ENCODE data around the gene SBNO2.

The SBNO2 gene

DNA sequence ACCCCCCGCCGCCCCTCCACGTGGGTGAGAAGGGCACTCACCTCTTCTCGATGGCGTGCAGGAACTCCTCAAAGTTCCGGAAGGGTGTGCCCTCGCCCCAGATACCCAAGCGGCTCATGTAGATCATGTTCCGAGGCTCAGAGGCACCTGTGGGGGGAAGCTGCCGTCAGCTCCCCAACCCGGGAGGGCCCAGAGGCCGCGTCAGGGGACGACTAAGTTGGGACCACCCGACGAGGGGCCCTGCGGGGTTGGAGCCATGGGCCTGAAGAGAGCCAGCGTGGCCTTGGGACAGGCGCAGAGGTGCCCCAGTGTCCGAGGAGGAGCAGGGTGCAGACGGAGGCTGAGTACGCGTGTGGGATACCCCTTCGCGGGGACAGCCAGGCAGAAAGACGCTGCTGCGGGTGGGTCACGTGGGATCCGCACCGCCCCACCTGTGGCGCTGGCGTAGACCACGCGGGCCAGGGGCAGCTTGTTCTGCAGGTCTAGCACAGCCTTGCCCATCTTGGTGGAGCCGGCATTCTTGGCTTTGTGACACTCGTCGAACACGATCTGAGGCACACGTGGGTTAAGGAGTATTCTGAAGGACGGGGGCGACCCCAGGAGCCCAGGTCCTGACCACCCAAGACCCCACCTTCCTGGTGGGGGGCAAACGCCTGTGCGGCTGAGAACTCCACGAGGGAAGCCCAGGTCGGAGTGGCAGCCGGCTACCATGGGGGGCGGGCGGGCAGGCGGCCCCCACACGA lies 54.4 kb downstream of the SBNO2 start:
- TF ChIP-seq RARB (CRISPR knock-in tag; IDR thresholded peaks at IDR 0.05) = no peak
- TF ChIP-seq CSDC2 (CRISPR knock-in tag; IDR thresholded peaks at IDR 0.05) = no peak
- TF ChIP-seq OSR1 (CRISPR knock-in tag; IDR thresholded peaks at IDR 0.05) = no peak
- TF ChIP-seq ZNF8 (CRISPR knock-in tag; IDR thresholded peaks at IDR 0.05) = no peak
- TF ChIP-seq PPARA (CRISPR knock-in tag; IDR thresholded peaks at IDR 0.05; ENCODE audit: borderline replicate concordance) = no peak
- ATAC-seq = no peak

DNA sequence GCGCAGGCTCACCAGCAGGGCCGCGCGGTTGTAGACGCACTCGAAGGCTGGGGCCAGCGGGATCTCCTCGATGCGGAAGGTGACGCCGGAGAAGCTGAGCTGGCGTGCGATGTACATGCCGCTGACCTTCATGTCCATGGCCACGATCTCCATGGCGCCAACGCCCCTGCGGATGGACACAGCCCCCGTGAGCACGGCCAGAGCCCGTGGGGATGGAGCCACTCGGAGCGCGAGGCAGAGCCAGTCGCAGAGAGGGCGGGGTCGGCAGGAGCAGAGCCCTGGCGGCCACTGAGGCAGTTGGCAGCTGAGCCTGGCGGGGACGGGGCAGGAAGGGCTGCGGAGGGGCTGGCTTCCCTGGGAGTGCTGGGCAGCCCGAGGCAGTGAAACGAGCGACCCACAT lies 55.1 kb downstream of the SBNO2 start:
- no peak for TF ChIP-seq ARNTL (CRISPR knock-in tag; IDR thresholded peaks at IDR 0.05; ENCODE audit: borderline replicate concordance, low read depth)
- no peak for TF ChIP-seq PPARA (CRISPR knock-in tag; IDR thresholded peaks at IDR 0.05; ENCODE audit: borderline replicate concordance)
- TF ChIP-seq ZC3H10 (CRISPR knock-in tag; IDR thresholded peaks at IDR 0.05) = no peak
- TF ChIP-seq, protein P1, sequence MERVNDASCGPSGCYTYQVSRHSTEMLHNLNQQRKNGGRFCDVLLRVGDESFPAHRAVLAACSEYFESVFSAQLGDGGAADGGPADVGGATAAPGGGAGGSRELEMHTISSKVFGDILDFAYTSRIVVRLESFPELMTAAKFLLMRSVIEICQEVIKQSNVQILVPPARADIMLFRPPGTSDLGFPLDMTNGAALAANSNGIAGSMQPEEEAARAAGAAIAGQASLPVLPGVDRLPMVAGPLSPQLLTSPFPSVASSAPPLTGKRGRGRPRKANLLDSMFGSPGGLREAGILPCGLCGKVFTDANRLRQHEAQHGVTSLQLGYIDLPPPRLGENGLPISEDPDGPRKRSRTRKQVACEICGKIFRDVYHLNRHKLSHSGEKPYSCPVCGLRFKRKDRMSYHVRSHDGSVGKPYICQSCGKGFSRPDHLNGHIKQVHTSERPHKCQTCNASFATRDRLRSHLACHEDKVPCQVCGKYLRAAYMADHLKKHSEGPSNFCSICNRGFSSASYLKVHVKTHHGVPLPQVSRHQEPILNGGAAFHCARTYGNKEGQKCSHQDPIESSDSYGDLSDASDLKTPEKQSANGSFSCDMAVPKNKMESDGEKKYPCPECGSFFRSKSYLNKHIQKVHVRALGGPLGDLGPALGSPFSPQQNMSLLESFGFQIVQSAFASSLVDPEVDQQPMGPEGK (CRISPR knock-in tag; IDR thresholded peaks at IDR 0.05; ENCODE audit: borderline replicate concordance) = no peak
- TF ChIP-seq TOX (CRISPR knock-in tag; IDR thresholded peaks at IDR 0.05; ENCODE audit: borderline replicate concordance) = no peak
- TF ChIP-seq, protein P2, sequence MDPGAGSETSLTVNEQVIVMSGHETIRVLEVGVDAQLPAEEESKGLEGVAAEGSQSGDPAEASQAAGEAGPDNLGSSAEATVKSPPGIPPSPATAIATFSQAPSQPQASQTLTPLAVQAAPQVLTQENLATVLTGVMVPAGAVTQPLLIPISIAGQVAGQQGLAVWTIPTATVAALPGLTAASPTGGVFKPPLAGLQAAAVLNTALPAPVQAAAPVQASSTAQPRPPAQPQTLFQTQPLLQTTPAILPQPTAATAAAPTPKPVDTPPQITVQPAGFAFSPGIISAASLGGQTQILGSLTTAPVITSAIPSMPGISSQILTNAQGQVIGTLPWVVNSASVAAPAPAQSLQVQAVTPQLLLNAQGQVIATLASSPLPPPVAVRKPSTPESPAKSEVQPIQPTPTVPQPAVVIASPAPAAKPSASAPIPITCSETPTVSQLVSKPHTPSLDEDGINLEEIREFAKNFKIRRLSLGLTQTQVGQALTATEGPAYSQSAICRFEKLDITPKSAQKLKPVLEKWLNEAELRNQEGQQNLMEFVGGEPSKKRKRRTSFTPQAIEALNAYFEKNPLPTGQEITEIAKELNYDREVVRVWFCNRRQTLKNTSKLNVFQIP (CRISPR knock-in tag; IDR thresholded peaks at IDR 0.05; ENCODE audit: borderline replicate concordance, low read depth) = no peak
- no peak for TF ChIP-seq BACH2 (CRISPR knock-in tag; IDR thresholded peaks at IDR 0.05; ENCODE audit: borderline replicate concordance)
- no peak for TF ChIP-seq ZNF565 (CRISPR knock-in tag; conservative IDR thresholded peaks at IDR 0.05; ENCODE audit: low read depth)
- TF ChIP-seq, protein P3, sequence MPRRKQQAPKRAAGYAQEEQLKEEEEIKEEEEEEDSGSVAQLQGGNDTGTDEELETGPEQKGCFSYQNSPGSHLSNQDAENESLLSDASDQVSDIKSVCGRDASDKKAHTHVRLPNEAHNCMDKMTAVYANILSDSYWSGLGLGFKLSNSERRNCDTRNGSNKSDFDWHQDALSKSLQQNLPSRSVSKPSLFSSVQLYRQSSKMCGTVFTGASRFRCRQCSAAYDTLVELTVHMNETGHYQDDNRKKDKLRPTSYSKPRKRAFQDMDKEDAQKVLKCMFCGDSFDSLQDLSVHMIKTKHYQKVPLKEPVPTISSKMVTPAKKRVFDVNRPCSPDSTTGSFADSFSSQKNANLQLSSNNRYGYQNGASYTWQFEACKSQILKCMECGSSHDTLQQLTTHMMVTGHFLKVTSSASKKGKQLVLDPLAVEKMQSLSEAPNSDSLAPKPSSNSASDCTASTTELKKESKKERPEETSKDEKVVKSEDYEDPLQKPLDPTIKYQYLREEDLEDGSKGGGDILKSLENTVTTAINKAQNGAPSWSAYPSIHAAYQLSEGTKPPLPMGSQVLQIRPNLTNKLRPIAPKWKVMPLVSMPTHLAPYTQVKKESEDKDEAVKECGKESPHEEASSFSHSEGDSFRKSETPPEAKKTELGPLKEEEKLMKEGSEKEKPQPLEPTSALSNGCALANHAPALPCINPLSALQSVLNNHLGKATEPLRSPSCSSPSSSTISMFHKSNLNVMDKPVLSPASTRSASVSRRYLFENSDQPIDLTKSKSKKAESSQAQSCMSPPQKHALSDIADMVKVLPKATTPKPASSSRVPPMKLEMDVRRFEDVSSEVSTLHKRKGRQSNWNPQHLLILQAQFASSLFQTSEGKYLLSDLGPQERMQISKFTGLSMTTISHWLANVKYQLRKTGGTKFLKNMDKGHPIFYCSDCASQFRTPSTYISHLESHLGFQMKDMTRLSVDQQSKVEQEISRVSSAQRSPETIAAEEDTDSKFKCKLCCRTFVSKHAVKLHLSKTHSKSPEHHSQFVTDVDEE (CRISPR knock-in tag; IDR thresholded peaks at IDR 0.05) = no peak
- TF ChIP-seq SNAI2 (CRISPR knock-in tag; IDR thresholded peaks at IDR 0.05) = no peak
- TF ChIP-seq CSDC2 (CRISPR knock-in tag; IDR thresholded peaks at IDR 0.05) = no peak
- no peak for TF ChIP-seq ISL1 (CRISPR knock-in tag; IDR thresholded peaks at IDR 0.05)
- no peak for TF ChIP-seq RARB (CRISPR knock-in tag; IDR thresholded peaks at IDR 0.05)
- TF ChIP-seq, protein P4, sequence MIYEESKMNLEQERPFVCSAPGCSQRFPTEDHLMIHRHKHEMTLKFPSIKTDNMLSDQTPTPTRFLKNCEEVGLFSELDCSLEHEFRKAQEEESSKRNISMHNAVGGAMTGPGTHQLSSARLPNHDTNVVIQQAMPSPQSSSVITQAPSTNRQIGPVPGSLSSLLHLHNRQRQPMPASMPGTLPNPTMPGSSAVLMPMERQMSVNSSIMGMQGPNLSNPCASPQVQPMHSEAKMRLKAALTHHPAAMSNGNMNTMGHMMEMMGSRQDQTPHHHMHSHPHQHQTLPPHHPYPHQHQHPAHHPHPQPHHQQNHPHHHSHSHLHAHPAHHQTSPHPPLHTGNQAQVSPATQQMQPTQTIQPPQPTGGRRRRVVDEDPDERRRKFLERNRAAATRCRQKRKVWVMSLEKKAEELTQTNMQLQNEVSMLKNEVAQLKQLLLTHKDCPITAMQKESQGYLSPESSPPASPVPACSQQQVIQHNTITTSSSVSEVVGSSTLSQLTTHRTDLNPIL (CRISPR knock-in tag; IDR thresholded peaks at IDR 0.05; ENCODE audit: low read depth) = no peak
- TF ChIP-seq TCF4 (CRISPR knock-in tag; IDR thresholded peaks at IDR 0.05; ENCODE audit: borderline replicate concordance) = no peak
- TF ChIP-seq ZFP3 (CRISPR knock-in tag; IDR thresholded peaks at IDR 0.05) = no peak
- no peak for TF ChIP-seq ZNF70 (CRISPR knock-in tag; IDR thresholded peaks at IDR 0.05)
- TF ChIP-seq OSR1 (CRISPR knock-in tag; IDR thresholded peaks at IDR 0.05) = no peak
- no peak for TF ChIP-seq ESRRG (CRISPR knock-in tag; IDR thresholded peaks at IDR 0.05)
- TF ChIP-seq, protein P5, sequence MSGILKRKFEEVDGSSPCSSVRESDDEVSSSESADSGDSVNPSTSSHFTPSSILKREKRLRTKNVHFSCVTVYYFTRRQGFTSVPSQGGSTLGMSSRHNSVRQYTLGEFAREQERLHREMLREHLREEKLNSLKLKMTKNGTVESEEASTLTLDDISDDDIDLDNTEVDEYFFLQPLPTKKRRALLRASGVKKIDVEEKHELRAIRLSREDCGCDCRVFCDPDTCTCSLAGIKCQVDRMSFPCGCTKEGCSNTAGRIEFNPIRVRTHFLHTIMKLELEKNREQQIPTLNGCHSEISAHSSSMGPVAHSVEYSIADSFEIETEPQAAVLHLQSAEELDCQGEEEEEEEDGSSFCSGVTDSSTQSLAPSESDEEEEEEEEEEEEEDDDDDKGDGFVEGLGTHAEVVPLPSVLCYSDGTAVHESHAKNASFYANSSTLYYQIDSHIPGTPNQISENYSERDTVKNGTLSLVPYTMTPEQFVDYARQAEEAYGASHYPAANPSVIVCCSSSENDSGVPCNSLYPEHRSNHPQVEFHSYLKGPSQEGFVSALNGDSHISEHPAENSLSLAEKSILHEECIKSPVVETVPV (CRISPR knock-in tag; IDR thresholded peaks at IDR 0.05) = no peak

DNA sequence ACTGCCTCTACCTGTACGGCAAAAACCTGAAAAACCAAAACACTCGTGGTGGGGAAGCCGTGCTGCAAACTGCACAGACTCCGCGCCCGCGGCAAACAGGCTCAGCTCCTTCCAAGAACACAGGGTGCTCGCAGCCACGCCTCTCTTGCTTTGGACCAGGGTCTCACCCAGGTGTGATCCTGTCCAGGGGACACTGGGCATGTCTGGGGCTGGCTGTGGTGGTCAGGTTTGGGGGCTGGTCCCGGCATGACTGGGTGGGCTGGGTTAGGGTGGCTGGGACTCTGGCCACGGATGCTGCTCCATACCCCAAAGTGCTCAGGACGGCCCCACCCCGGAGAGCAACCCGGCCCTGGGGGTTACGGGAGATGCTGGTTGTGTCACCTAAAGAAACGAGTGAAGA lies 56.4 kb downstream of the SBNO2 start:
- ATAC-seq = no peak
- TF ChIP-seq ARNTL (CRISPR knock-in tag; IDR thresholded peaks at IDR 0.05; ENCODE audit: borderline replicate concordance, low read depth) = no peak

More for the DNA sequence above, 55.1 kb downstream of the SBNO2 start:
- ATAC-seq = no peak
